Kidney (tissue), 14 donors: ENCODE data around the gene KCNK17. TPM values are rescaled to one million over a fixed set of nuclear protein-coding genes. Genes with fewer than 3 reads are reported as not detected.
A peak's percentile ranks its signal among the peaks of the same experiment; 100 is the strongest.

Experiments used
- DNase-seq, 5 donors: peaks; one replicate each; pipeline ENCODE4 v3.0.0-alpha.2; 2013 to 2020
- FAIRE-seq: peaks from 2 replicates; lab custom pipeline; 2012; peaks lifted over from hg19 to GRCh38; lab: Jason Lieb, UNC
- H3K27ac ChIP-seq, 2 donors: one replicate each; pipeline ENCODE4 v1.7.0; 2013; ENCODE audit warnings: low read depth in 2 of 2, low read length in 2 of 2, inconsistent platforms in 1 of 2
- H3K27me3 ChIP-seq: one replicate; pipeline ENCODE4 v1.7.1; 2013; ENCODE audit warnings: low read length, inconsistent platforms; ENCODE audit not compliant: control insufficient read depth, insufficient read depth
- H3K36me3 ChIP-seq, 3 donors: one replicate each; pipeline versions ENCODE4 v1.7.0 to v1.7.1; 2013; ENCODE audit warnings: low read length in 3 of 3, control low read depth in 1 of 3, inconsistent platforms in 1 of 3; ENCODE audit not compliant: insufficient read depth in 3 of 3, control insufficient read depth in 2 of 3
- H3K4me1 ChIP-seq, 3 donors: one replicate each; pipeline versions ENCODE4 v1.7.0 to v1.7.1; 2013; ENCODE audit warnings: low read length in 3 of 3, inconsistent platforms in 1 of 3, low read depth in 1 of 3; ENCODE audit not compliant: control insufficient read depth in 2 of 3, insufficient read depth in 2 of 3
- H3K4me3 ChIP-seq, 3 donors: one replicate each; pipeline versions ENCODE4 v1.7.0 to v1.8.1; 2013; ENCODE audit warnings: low read length in 3 of 3, control low read depth in 1 of 3, inconsistent platforms in 1 of 3
- H3K9ac ChIP-seq, 3 donors: one replicate each; pipeline versions ENCODE4 v1.7.0 to v1.7.1; 2013; ENCODE audit warnings: low read length in 3 of 3, control low read depth in 1 of 3, inconsistent platforms in 1 of 3
- H3K9me3 ChIP-seq, 3 donors: one replicate each; pipeline versions ENCODE4 v1.7.0 to v1.7.1; 2013; ENCODE audit warnings: low read length in 3 of 3, control low read depth in 1 of 3, inconsistent platforms in 1 of 3; ENCODE audit not compliant: control insufficient read depth in 2 of 3, insufficient read depth in 1 of 3
- CTCF ChIP-seq: IDR thresholded peaks from 3 replicates; pipeline ENCODE4 v1.5.1; 2012; ENCODE audit warnings: mild to moderate bottlenecking, moderate library complexity, borderline replicate concordance; ENCODE audit not compliant: insufficient read depth; ENCODE audit errors: extremely low read depth
- intact Hi-C: fragments of 100-400 bp; cut with DNase I; formaldehyde crosslinking; loops from one replicate; pipeline ENCODE4 v1.11.1; 2022
- polyA plus RNA-seq: library from polyadenylated mRNA; stranded (reverse); fragments of 350-450 nt; fragmentation: Illumina TruSeq; extraction: RNeasy Lipid Tissue Mini Kit (QIAGEN cat#74804); gene quantifications from one replicate; pipeline ENCODE4 v1.2.3, GENCODE V29; 2014; ENCODE audit warnings: low read depth, low replicate concordance; ENCODE audit not compliant: insufficient read depth
- total RNA-seq: library from RNA; stranded (reverse); fragmentation: NEBNext Ultra II Directional; extraction: Animal tissue kit (Norgen Biotek cat#: 25700); gene quantifications from one replicate; pipeline ENCODE4 v1.2.1, GENCODE V29; 2021
- donor health status: control.
- donor health status: control.
- donor health status: control.
- donor health status: control.
- donor health status: control.
- donor health status: DM: yes; HTN: yes; CAD: no.
- donor health status: Normal renal cell carcinoma (clear cell type).

Gene KCNK17
- total and polyA plus RNA-seq, 2 donors from 2014 or later, result 0.38 TPM; not detected in 1

GRCh38 chr6:39319621-39320362, 5.6 kb upstream of the KCNK17 start:
- DNase-seq (no peak), FAIRE-seq (no peak)
- H3K4me3 ChIP-seq, result no peak overlapping the region
- no peaks in the 10 kb centered on the region for H3K4me1 ChIP-seq
- intact Hi-C loops, result loop anchor here (10.0 kb wide), 1 partner anchor 345 kb away; no protein-coding TSS in a partner anchor
- TF ChIP-seq CTCF, result no peak
- H3K9me3 ChIP-seq, result no peaks in the 10 kb centered on the region
- no peaks in the 10 kb centered on the region for H3K27me3 ChIP-seq
- H3K36me3 ChIP-seq, result no peaks in the 10 kb centered on the region
- no peak overlapping the region for H3K27ac ChIP-seq
- no peak overlapping the region for H3K9ac ChIP-seq

GRCh38 chr6:39317256-39317655, 3.0 kb upstream of the KCNK17 start:
- H3K27ac ChIP-seq, result no peak overlapping the region
- no peaks in the 10 kb centered on the region for H3K9me3 ChIP-seq
- intact Hi-C loops, result loop anchor here (10.0 kb wide), 1 partner anchor 342 kb away; no protein-coding TSS in a partner anchor
- H3K36me3 ChIP-seq, result no peaks in the 10 kb centered on the region
- no peak for FAIRE-seq
- H3K9ac ChIP-seq, result no peak overlapping the region
- H3K4me3 ChIP-seq, result no peak overlapping the region
- peaks cover 0 to 5% (median 0%) of the 10 kb centered on the region in 3 donors for H3K4me1 ChIP-seq
- peaks cover 9% of the 10 kb centered on the region for H3K27me3 ChIP-seq
- no peak for DNase-seq
- TF ChIP-seq CTCF, result no peak

- H3K9me3 ChIP-seq, result no peaks in the 10 kb centered on the region
- peaks cover 21% of the 10 kb centered on the region for H3K27me3 ChIP-seq
- DNase-seq (peak in 3 of 5 donors; percentile 20 to 41 (median 31)), FAIRE-seq (no peak)
- TF ChIP-seq CTCF, result no peak
- intact Hi-C loops, result loop anchor here (10.0 kb wide), 1 partner anchor 339 kb away; no protein-coding TSS in a partner anchor
- H3K4me1 ChIP-seq, result peaks cover 0 to 5% (median 0%) of the 10 kb centered on the region in 3 donors
- H3K27ac ChIP-seq, result no peak overlapping the region
- no peak overlapping the region for H3K9ac ChIP-seq
- H3K36me3 ChIP-seq, result no peaks in the 10 kb centered on the region
- no peak overlapping the region for H3K4me3 ChIP-seq
Measured at GRCh38 chr6:39313526-39314272, 520 bp downstream of the KCNK17 start.
